Endodermal cell (in vitro differentiated cells): ENCODE results near the gene SLC44A1. TPM values are rescaled to one million over a fixed set of nuclear protein-coding genes. Genes with fewer than 3 reads are reported as not detected.
"Not testable (repeated sequence)": the region's sequence is repeated elsewhere in the genome, so short reads cannot be mapped to it uniquely, and the experiment has no call there.

Source experiments
- DNase-seq: peaks from one replicate; pipeline ENCODE4 v3.0.0-alpha.2; 2017
- H3K27ac ChIP-seq: 2 replicates; pipeline ENCODE4 v1.5.1; 2013; ENCODE audit warnings: mild to moderate bottlenecking, low read depth, low read length, moderate library complexity
- H3K27me3 ChIP-seq: 2 replicates; pipeline ENCODE4 v1.6.1; 2013; ENCODE audit warnings: mild to moderate bottlenecking, low read length, moderate library complexity; ENCODE audit not compliant: insufficient read depth, control insufficient read depth, poor library complexity, severe bottlenecking
- H3K36me3 ChIP-seq: 2 replicates; pipeline ENCODE4 v1.7.0; 2013; ENCODE audit warnings: mild to moderate bottlenecking, low read length, moderate library complexity; ENCODE audit not compliant: control insufficient read depth, insufficient read depth
- H3K4me1 ChIP-seq: one replicate; pipeline ENCODE4 v1.7.0; 2013; ENCODE audit warnings: low read length; ENCODE audit not compliant: control insufficient read depth, insufficient read depth
- H3K4me3 ChIP-seq: 2 replicates; pipeline ENCODE4 v1.5.1; 2013; ENCODE audit warnings: mild to moderate bottlenecking, low read length, moderate library complexity
- H3K9ac ChIP-seq: 2 replicates; pipeline ENCODE4 v1.6.1; 2013; ENCODE audit warnings: mild to moderate bottlenecking, low read length, moderate library complexity; ENCODE audit not compliant: poor library complexity, severe bottlenecking; ENCODE audit errors: extremely low read depth
- H3K9me3 ChIP-seq: 2 replicates; pipeline ENCODE4 v1.6.1; 2013; ENCODE audit warnings: mild to moderate bottlenecking, low read length, moderate library complexity; ENCODE audit not compliant: control insufficient read depth
- H3K27ac Mint-ChIP-seq: 2 replicates; pipeline ENCODE4 v1.8.0; 2020; ENCODE audit warnings: mixed read lengths
- H3K27me3 Mint-ChIP-seq: 2 replicates; pipeline ENCODE4 v1.8.0; 2021; ENCODE audit warnings: mild to moderate bottlenecking, mixed read lengths; ENCODE audit not compliant: insufficient read depth
- H3K36me3 Mint-ChIP-seq: 2 replicates; pipeline ENCODE4 v1.8.0; 2020; ENCODE audit warnings: low read depth, mixed read lengths
- H3K4me1 Mint-ChIP-seq: 2 replicates; pipeline ENCODE4 v1.8.0; 2020; ENCODE audit warnings: mixed read lengths
- H3K4me3 Mint-ChIP-seq: 2 replicates; pipeline ENCODE4 v1.8.0; 2020; ENCODE audit warnings: mild to moderate bottlenecking, moderate library complexity, mixed read lengths
- H3K9me3 Mint-ChIP-seq: 2 replicates; pipeline ENCODE4 v1.8.0; 2020; ENCODE audit warnings: mild to moderate bottlenecking, mixed read lengths
- CTCF ChIP-seq: fragments of 200-600 bp; sonication (generic); conservative IDR thresholded peaks from 2 replicates; pipeline ENCODE4 v1.5.0; 2021; ENCODE audit warnings: antibody characterized with exemption, mild to moderate bottlenecking
- WGBS, 2 experiments: methylation state at CpG; one replicate each; pipeline versions ENCODE4 v1.1.5 to v1.1.7; 2013; ENCODE audit warnings: missing lambda C conversion rate in 2 of 2, mixed read lengths in 1 of 2; ENCODE audit not compliant: insufficient coverage in 1 of 2, insufficient read length in 1 of 2; 5-methylcytosine and 5-hydroxymethylcytosine counted together
- total RNA-seq, 2 donors: library from RNA; stranded (reverse); fragmentation: NEBNext Ultra II Directional in 1 of 2; extraction: Animal tissue kit (Norgen Biotek cat#: 25700) in 1 of 2; gene quantifications; 2 replicates in 1 of 2; 3 replicates in 1 of 2; pipeline ENCODE4 v1.2.1, GENCODE V29; 2021

SLC44A1 gene
- total RNA-seq, 2 donors from 2014 or later: 69.7 to 73.4 TPM

- Histone ChIP-seq H3K27ac (no peak overlapping the region), H3K4me3 (no peak overlapping the region), H3K4me1 (peaks cover 4% of the 10 kb centered on the region), H3K36me3 (no peaks in the 10 kb centered on the region), H3K9me3 (no peaks in the 10 kb centered on the region), H3K27me3 (no peaks in the 10 kb centered on the region), H3K9ac (no peak overlapping the region)
- H3K4me3 Mint-ChIP-seq: no peak overlapping the region
- no peak overlapping the region for H3K27ac Mint-ChIP-seq
- TF ChIP-seq CTCF: no peak
- peaks cover 27% of the 10 kb centered on the region for H3K4me1 Mint-ChIP-seq
- H3K9me3 Mint-ChIP-seq: no peaks in the 10 kb centered on the region
- DNase-seq: no peak
- 89 to 94% methylated on average over 4 to 5 of the region's 5 CpGs for WGBS, 2 experiments
- H3K36me3 Mint-ChIP-seq: no peaks in the 10 kb centered on the region
- no peaks in the 10 kb centered on the region for H3K27me3 Mint-ChIP-seq
Measured at GRCh38 chr9:105252405-105252756, 7.9 kb downstream of the SLC44A1 start.

- Histone ChIP-seq H3K4me3 (no peak overlapping the region), H3K9me3 (no peaks in the 10 kb centered on the region), H3K4me1 (no peaks in the 10 kb centered on the region), H3K36me3 (no peaks in the 10 kb centered on the region), H3K27me3 (no peaks in the 10 kb centered on the region), H3K9ac (no peak overlapping the region), H3K27ac (no peak overlapping the region)
- Mint-ChIP-seq H3K4me3 (no peak overlapping the region), H3K27me3 (no peaks in the 10 kb centered on the region), H3K27ac (no peak overlapping the region), H3K9me3 (no peaks in the 10 kb centered on the region), H3K36me3 (no peaks in the 10 kb centered on the region), H3K4me1 (peaks cover 18% of the 10 kb centered on the region)
- TF ChIP-seq CTCF: no peak
- WGBS, 2 experiments: 86 to 93% methylated on average over 3 to 4 of the region's 4 CpGs
- DNase-seq: peak; percentile 58
Measured at GRCh38 chr9:105254226-105254625, 9.8 kb downstream of the SLC44A1 start.

GRCh38 chr9:105255421-105255820 lies 11.0 kb downstream of the SLC44A1 start:
- H3K9ac ChIP-seq: no peak overlapping the region

GRCh38 chr9:105256569-105256968 lies 12.1 kb downstream of the SLC44A1 start:
- not testable (repeated sequence) for H3K9ac ChIP-seq, H3K36me3 ChIP-seq, H3K4me3 ChIP-seq, H3K4me1 ChIP-seq, H3K27me3 Mint-ChIP-seq, H3K27ac ChIP-seq, H3K36me3 Mint-ChIP-seq, H3K27ac Mint-ChIP-seq, H3K9me3 ChIP-seq, H3K9me3 Mint-ChIP-seq, H3K4me3 Mint-ChIP-seq, H3K27me3 ChIP-seq, DNase-seq
- 93% methylated on average over 3 of the region's 4 CpGs; no CpG with 5 or more reads in 1 of the 2 experiments for whole genome bisulfite sequencing, 2 experiments
- peaks cover 22% of the 10 kb centered on the region for H3K4me1 Mint-ChIP-seq

More at GRCh38 chr9:105255421-105255820, 11.0 kb downstream of the SLC44A1 start:
- Histone ChIP-seq H3K27me3 (no peaks in the 10 kb centered on the region), H3K36me3 (no peaks in the 10 kb centered on the region), H3K4me1 (no peaks in the 10 kb centered on the region), H3K4me3 (no peak overlapping the region), H3K27ac (no peak overlapping the region), H3K9me3 (no peaks in the 10 kb centered on the region)
- Mint-ChIP-seq H3K9me3 (no peaks in the 10 kb centered on the region), H3K36me3 (no peaks in the 10 kb centered on the region), H3K27ac (no peak overlapping the region), H3K4me1 (peaks cover 26% of the 10 kb centered on the region), H3K27me3 (no peaks in the 10 kb centered on the region), H3K4me3 (no peak overlapping the region)
- TF ChIP-seq CTCF: no peak
- DNase-seq: no peak
